Liver (tissue), 9 donors: ENCODE measurements around the gene CLDN20. TPM values are rescaled to one million over a fixed set of nuclear protein-coding genes. Genes with fewer than 3 reads are reported as not detected.

Experiments used
- DNase-seq: peaks from one replicate; pipeline ENCODE4 v3.0.0-alpha.2; 2017; ENCODE audit warnings: low spot score
- H3K27ac ChIP-seq, 2 donors: one replicate each; pipeline ENCODE4 v1.7.0; 2013; ENCODE audit warnings: inconsistent platforms in 2 of 2, low read length in 2 of 2, control low read depth in 1 of 2, low read depth in 1 of 2, mild to moderate bottlenecking in 1 of 2
- H3K27me3 ChIP-seq, 4 donors: one replicate each; pipeline versions ENCODE4 v1.6.1 to v1.7.0; 2013; ENCODE audit warnings: low read length in 3 of 4, inconsistent platforms in 1 of 4, mild to moderate bottlenecking in 1 of 4, moderate library complexity in 1 of 4; ENCODE audit not compliant: control insufficient read depth in 4 of 4, insufficient read depth in 4 of 4
- H3K36me3 ChIP-seq, 4 donors: one replicate each; pipeline versions ENCODE4 v1.6.1 to v1.7.0; 2013; ENCODE audit warnings: low read length in 3 of 4, mild to moderate bottlenecking in 3 of 4, low read depth in 1 of 4, moderate library complexity in 1 of 4; ENCODE audit not compliant: control insufficient read depth in 4 of 4, insufficient read depth in 3 of 4
- H3K4me1 ChIP-seq, 4 donors: one replicate each; pipeline versions ENCODE4 v1.6.1 to v1.7.0; 2013; ENCODE audit warnings: low read length in 3 of 4, mild to moderate bottlenecking in 3 of 4, moderate library complexity in 1 of 4; ENCODE audit not compliant: control insufficient read depth in 4 of 4, insufficient read depth in 4 of 4
- H3K4me3 ChIP-seq, 3 donors: one replicate each; pipeline versions ENCODE4 v1.6.1 to v1.7.0; 2013; ENCODE audit warnings: low read length in 3 of 3, control low read depth in 1 of 3, low read depth in 1 of 3, mild to moderate bottlenecking in 1 of 3
- H3K9ac ChIP-seq, 2 donors: one replicate each; pipeline ENCODE4 v1.7.0; 2013; ENCODE audit warnings: low read length in 2 of 2, mild to moderate bottlenecking in 2 of 2, moderate library complexity in 2 of 2, control low read depth in 1 of 2, low read depth in 1 of 2
- H3K9me3 ChIP-seq, 4 donors: one replicate each; pipeline versions ENCODE4 v1.6.1 to v1.7.0; 2013; ENCODE audit warnings: low read length in 3 of 4; ENCODE audit not compliant: control insufficient read depth in 4 of 4
- ATF3 ChIP-seq: IDR thresholded peaks from 2 replicates; pipeline ENCODE4 v1.6.1; 2016; ENCODE audit warnings: antibody characterized with exemption
- CTCF ChIP-seq: fragments of 150-350 bp; IDR thresholded peaks from 2 replicates; pipeline ENCODE4 v1.5.1; 2017; ENCODE audit warnings: improper control_type of control experiment, low read depth, low read length; ENCODE audit not compliant: missing input control
- EGR1 ChIP-seq, 2 donors: IDR thresholded peaks; 2 replicates each; pipeline ENCODE4 v1.6.1; 2016 to 2018; ENCODE audit warnings: antibody characterized with exemption in 2 of 2, low read depth in 2 of 2
- FOXA1 ChIP-seq: IDR thresholded peaks from 2 replicates; pipeline ENCODE4 v1.6.1; 2016; ENCODE audit warnings: antibody characterized with exemption
- FOXA2 ChIP-seq: IDR thresholded peaks from 2 replicates; pipeline ENCODE4 v1.6.1; 2016; ENCODE audit warnings: antibody characterized with exemption
- GABPA ChIP-seq, 2 donors: IDR thresholded peaks in 1 of 2; conservative IDR thresholded peaks in 1 of 2; 2 replicates each; pipeline ENCODE4 v1.6.1; 2016; ENCODE audit warnings: antibody characterized with exemption in 2 of 2, mild to moderate bottlenecking in 1 of 2, moderate library complexity in 1 of 2
- HNF4A ChIP-seq, 2 donors: conservative IDR thresholded peaks; 2 replicates each; pipeline ENCODE4 v1.6.1; 2016; ENCODE audit warnings: antibody characterized with exemption in 2 of 2, mild to moderate bottlenecking in 2 of 2
- HNF4G ChIP-seq: IDR thresholded peaks from 2 replicates; pipeline ENCODE4 v1.6.1; 2016; ENCODE audit warnings: antibody characterized with exemption
- JUND ChIP-seq, 2 donors: IDR thresholded peaks; 2 replicates each; pipeline ENCODE4 v1.6.1; 2016; ENCODE audit warnings: antibody characterized with exemption in 2 of 2
- NR2F2 ChIP-seq: IDR thresholded peaks from 2 replicates; pipeline ENCODE4 v1.6.1; 2016; ENCODE audit warnings: antibody characterized with exemption
- RAD21 ChIP-seq, 2 donors: IDR thresholded peaks; 2 replicates each; pipeline ENCODE4 v1.6.1; 2016; ENCODE audit warnings: antibody characterized with exemption in 2 of 2, mild to moderate bottlenecking in 2 of 2
- REST ChIP-seq: IDR thresholded peaks from 2 replicates; pipeline ENCODE4 v1.6.1; 2016; ENCODE audit warnings: antibody characterized with exemption, mild to moderate bottlenecking
- RXRA ChIP-seq, 2 donors: IDR thresholded peaks; 2 replicates each; pipeline ENCODE4 v1.6.1; 2017 to 2018; ENCODE audit warnings: antibody characterized with exemption in 2 of 2, mild to moderate bottlenecking in 1 of 2
- SP1 ChIP-seq: IDR thresholded peaks from 2 replicates; pipeline ENCODE4 v1.6.1; 2018; ENCODE audit warnings: antibody characterized with exemption, mild to moderate bottlenecking
- TAF1 ChIP-seq: conservative IDR thresholded peaks from 2 replicates; pipeline ENCODE4 v1.6.1; 2016; ENCODE audit warnings: antibody characterized with exemption, mild to moderate bottlenecking
- YY1 ChIP-seq: IDR thresholded peaks from 2 replicates; pipeline ENCODE4 v1.6.1; 2016; ENCODE audit warnings: antibody characterized with exemption, mild to moderate bottlenecking
- ZBTB33 ChIP-seq: IDR thresholded peaks from 2 replicates; pipeline ENCODE4 v1.6.1; 2016; ENCODE audit warnings: antibody characterized with exemption
- WGBS: extraction: QIAGEN DNeasy Blood & Tissue Kit; methylation state at CpG from one replicate; pipeline ENCODE4 v1.1.7; 2013; 5-methylcytosine and 5-hydroxymethylcytosine counted together
- polyA plus RNA-seq, 2 donors: library from polyadenylated mRNA; stranded (reverse) in 1 of 2; unstranded in 1 of 2; fragments of 200-250 nt in 1 of 2; fragments of >200 nt in 1 of 2; fragmentation: Nextera tagmentation in 1 of 2; extraction: Ambion mirVana in 1 of 2; gene quantifications; one replicate each; pipeline versions ENCODE4 v1.2.1 to v1.2.3, GENCODE V29; 2013 to 2015
- total RNA-seq, 2 donors: library from RNA; depleted of rRNA; stranded (reverse); fragments of >200 nt; gene quantifications; one replicate each; pipeline ENCODE4 v1.2.3, GENCODE V29; 2014
- TF ChIP-seq, protein P1 (sequence below): IDR thresholded peaks from 2 replicates; pipeline ENCODE4 v1.6.1; 2016; ENCODE audit warnings: antibody characterized with exemption
- donor health status: healthy.
- donor health status: healthy.
- donor health status: healthy.
- donor health status: healthy.
- donor health status: healthy.

CLDN20 gene
- total and polyA plus RNA-seq, 4 donors, result 0.26 TPM; not detected in 3

DNA sequence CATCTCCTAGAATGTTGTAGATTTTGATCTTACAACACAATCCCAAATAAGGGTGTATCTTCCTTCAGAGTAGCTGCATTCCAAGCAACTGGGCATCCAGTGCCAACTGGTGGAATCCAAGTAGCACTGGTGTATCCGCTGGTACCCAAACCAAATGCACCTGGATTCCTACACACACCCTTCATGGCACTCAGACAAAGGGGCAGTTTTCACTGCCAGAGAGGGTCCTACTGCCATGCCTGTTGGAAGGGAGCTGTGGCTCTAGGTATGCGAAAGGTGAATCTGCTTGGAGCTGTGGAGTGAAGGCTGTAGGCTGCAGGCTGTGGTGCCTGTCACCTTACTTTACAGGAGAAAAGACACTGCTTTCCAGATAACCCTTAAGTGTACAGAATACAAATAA is 17.0 kb upstream of the CLDN20 start:
- peaks cover 0 to 2% (median under 1%) of the 10 kb centered on the region in 4 donors for H3K36me3 ChIP-seq
- no peaks in the 10 kb centered on the region for H3K4me1 ChIP-seq
- WGBS, result over 99% methylated on average over 2 of the region's 2 CpGs
- no peaks in the 10 kb centered on the region for H3K9me3 ChIP-seq
- TF ChIP-seq, protein P1, sequence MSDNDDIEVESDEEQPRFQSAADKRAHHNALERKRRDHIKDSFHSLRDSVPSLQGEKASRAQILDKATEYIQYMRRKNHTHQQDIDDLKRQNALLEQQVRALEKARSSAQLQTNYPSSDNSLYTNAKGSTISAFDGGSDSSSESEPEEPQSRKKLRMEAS, result no peak
- TF ChIP-seq FOXA1, result no peak
- TF ChIP-seq JUND (IDR thresholded peaks at IDR 0.05), result no peak
- TF ChIP-seq SP1, result no peak
- TF ChIP-seq HNF4G, result no peak
- H3K4me3 ChIP-seq, result no peak overlapping the region
- no peak for DNase-seq
- no peaks in the 10 kb centered on the region for H3K27me3 ChIP-seq
- H3K27ac ChIP-seq, result no peak overlapping the region
- no peak overlapping the region for H3K9ac ChIP-seq

GRCh38 chr6:155247618-155248007 is 16.2 kb upstream of the CLDN20 start:
- WGBS, result 96% methylated on average over 5 of the region's 5 CpGs
- no peaks in the 10 kb centered on the region for H3K9me3 ChIP-seq
- DNase-seq, result no peak
- no peaks in the 10 kb centered on the region for H3K27me3 ChIP-seq
- H3K4me3 ChIP-seq, result no peak overlapping the region
- no peak overlapping the region for H3K9ac ChIP-seq
- TF ChIP-seq ZBTB33 (no peak), RAD21 (IDR thresholded peaks at IDR 0.05) (no peak), EGR1 (IDR thresholded peaks at IDR 0.05; ENCODE audit: low read depth in 2 of 2) (no peak), NR2F2 (no peak), GABPA (IDR thresholded peaks at IDR 0.05 in 1 of 2, conservative IDR thresholded peaks at IDR 0.05 in 1 of 2) (no peak), TAF1 (no peak), SP1 (no peak), YY1 (no peak), HNF4G (no peak), JUND (IDR thresholded peaks at IDR 0.05) (no peak), ATF3 (no peak), FOXA2 (no peak), RXRA (IDR thresholded peaks at IDR 0.05) (no peak), FOXA1 (no peak), HNF4A (conservative IDR thresholded peaks at IDR 0.05) (no peak), REST (no peak), CTCF (no peak)
- TF ChIP-seq, protein P1, result no peak
- H3K27ac ChIP-seq, result no peak overlapping the region
- no peaks in the 10 kb centered on the region for H3K4me1 ChIP-seq
- H3K36me3 ChIP-seq, result peaks cover 0 to 7% (median under 1%) of the 10 kb centered on the region in 4 donors
